Mucosa of descending colon (tissue), 3 donors: ENCODE results near the gene TMEM121. TPM values are rescaled to one million over a fixed set of nuclear protein-coding genes. Genes with fewer than 3 reads are reported as not detected.

ENCODE experiments used
- ATAC-seq: fragments of 200-7000 bp; cut with Tn5 transposase; one replicate; pipeline ENCODE4 v1.9.1; 2020; ENCODE audit warnings: mild to moderate bottlenecking, moderate library complexity
- DNase-seq, 3 donors: peaks; one replicate each; pipeline ENCODE4 v3.0.0-alpha.2; 2020
- H3K36me3 ChIP-seq: fragments of 200-600 bp; one replicate; pipeline ENCODE4 v1.8.0; 2021; ENCODE audit warnings: low read depth, mild to moderate bottlenecking
- H3K4me1 ChIP-seq: fragments of 200-600 bp; one replicate; pipeline ENCODE4 v1.8.0; 2021; ENCODE audit warnings: low read depth, mild to moderate bottlenecking
- H3K4me3 ChIP-seq: fragments of 200-600 bp; one replicate; pipeline ENCODE4 v1.8.0; 2021; ENCODE audit warnings: mild to moderate bottlenecking
- H3K9me3 ChIP-seq: fragments of 200-600 bp; one replicate; pipeline ENCODE4 v1.8.0; 2021; ENCODE audit warnings: mild to moderate bottlenecking
- CTCF ChIP-seq: fragments of 200-600 bp; IDR thresholded peaks from one replicate; pipeline ENCODE4 v1.8.0; 2022; ENCODE audit warnings: antibody characterized with exemption, mild to moderate bottlenecking
- intact Hi-C, 2 donors: fragments of 100-400 bp; cut with DNase I in 1 of 2; cut with micrococcal nuclease in 1 of 2; formaldehyde crosslinking; loops; one replicate each; pipeline versions ENCODE4 v1.11.0 to v1.11.1; 2022; cut with DNase I, micrococcal nuclease
- total RNA-seq, 3 donors: library from RNA; stranded (reverse); fragmentation: NEBNext Ultra II Directional in 2 of 3; extraction: Animal tissue kit (Norgen Biotek cat#: 25700) in 2 of 3; gene quantifications; one replicate each; pipeline versions ENCODE4 v1.2.1 to v1.2.4, GENCODE V29; 2021 to 2023
- donor health status: DM: no; HTN: no; CAD: no; lungs with moderate emphysema.
- donor health status: DM: no; HTN: no; CAD: no.
- donor health status: DM: no; HTN: yes; CAD: no.

The TMEM121 gene
- total RNA-seq, 3 donors from 2014 or later = 0.38 to 4.0 (median 1.0) TPM

GRCh38 chr14:105517096-105517495 is 9.3 kb upstream of the TMEM121 start:
- no peak for ATAC-seq
- no peaks in the 10 kb centered on the region for H3K9me3 ChIP-seq

GRCh38 chr14:105519946-105520698 is 6.3 kb upstream of the TMEM121 start:
- Histone ChIP-seq H3K4me3 (no peak overlapping the region), H3K4me1 (no peaks in the 10 kb centered on the region), H3K36me3 (no peaks in the 10 kb centered on the region), H3K9me3 (no peaks in the 10 kb centered on the region)
- ATAC-seq = no peak
- no peak for TF ChIP-seq CTCF
- intact Hi-C loops = loop anchor here in 1 of 2 donors (10.0 kb wide), 1 partner anchor 75 kb away; no protein-coding TSS in a partner anchor
- DNase-seq = no peak

More at GRCh38 chr14:105517096-105517495, 9.3 kb upstream of the TMEM121 start:
- no peaks in the 10 kb centered on the region for H3K36me3 ChIP-seq
- H3K4me3 ChIP-seq = no peak overlapping the region
- no peak for TF ChIP-seq CTCF
- no peaks in the 10 kb centered on the region for H3K4me1 ChIP-seq
- intact Hi-C loops = no loop called here
- peak in 1 of 3 donors; percentile 3 for DNase-seq

- H3K4me1 ChIP-seq = peaks cover 29% of the 10 kb centered on the region
- peak in 1 of 3 donors; percentile 23 for DNase-seq
- no peaks in the 10 kb centered on the region for H3K9me3 ChIP-seq
- no peaks in the 10 kb centered on the region for H3K36me3 ChIP-seq
- intact Hi-C loops = loop anchor here in 1 of 2 donors (10.0 kb wide), 1 partner anchor 81 kb away; no protein-coding TSS in a partner anchor
- no peak for TF ChIP-seq CTCF
- ATAC-seq = no peak
- H3K4me3 ChIP-seq = no peak overlapping the region
Measured at GRCh38 chr14:105525326-105525725, 1.1 kb upstream of the TMEM121 start.

- ATAC-seq (no peak), DNase-seq (peak in 1 of 3 donors; percentile 53)
- Histone ChIP-seq H3K4me1 (peaks cover 29% of the 10 kb centered on the region), H3K36me3 (no peaks in the 10 kb centered on the region), H3K4me3 (no peak overlapping the region), H3K9me3 (no peaks in the 10 kb centered on the region)
- intact Hi-C loops = loop anchor here in 1 of 2 donors (10.0 kb wide), 1 partner anchor 82 kb away; no protein-coding TSS in a partner anchor
- TF ChIP-seq CTCF = no peak
Measured at GRCh38 chr14:105526776-105527380, 495 bp downstream of the TMEM121 start.

- Histone ChIP-seq H3K4me3 (no peak overlapping the region), H3K9me3 (no peaks in the 10 kb centered on the region), H3K4me1 (peaks cover 29% of the 10 kb centered on the region), H3K36me3 (no peaks in the 10 kb centered on the region)
- ATAC-seq = no peak
- DNase-seq = peak in 1 of 3 donors; percentile 56
- no peak for TF ChIP-seq CTCF
- intact Hi-C loops = loop anchor here in 1 of 2 donors (10.0 kb wide), 1 partner anchor 83 kb away; no protein-coding TSS in a partner anchor
Measured at GRCh38 chr14:105527381-105527825, 1.0 kb downstream of the TMEM121 start.
